OCI-LY1 (cell line): Measurements from ENCODE around the gene UNC5B.

ENCODE experiments used
- EZH2 ChIP-seq: fragments of 200-600 bp; sonication (generic), shearing (Covaris generic); IDR thresholded peaks from 2 replicates; pipeline ENCODE4 v1.8.0; 2017; ENCODE audit warnings: borderline replicate concordance, mixed run types, mild to moderate bottlenecking, antibody characterized with exemption, low read length, moderate library complexity, mixed read lengths
- TF ChIP-seq, protein P1 (sequence below): fragments of 200-600 bp; sonication (generic), shearing (Covaris generic); IDR thresholded peaks from 2 replicates; pipeline ENCODE4 v1.5.1; 2017; ENCODE audit warnings: mild to moderate bottlenecking, antibody characterized with exemption, low read length, moderate library complexity, mixed read lengths

DNA sequence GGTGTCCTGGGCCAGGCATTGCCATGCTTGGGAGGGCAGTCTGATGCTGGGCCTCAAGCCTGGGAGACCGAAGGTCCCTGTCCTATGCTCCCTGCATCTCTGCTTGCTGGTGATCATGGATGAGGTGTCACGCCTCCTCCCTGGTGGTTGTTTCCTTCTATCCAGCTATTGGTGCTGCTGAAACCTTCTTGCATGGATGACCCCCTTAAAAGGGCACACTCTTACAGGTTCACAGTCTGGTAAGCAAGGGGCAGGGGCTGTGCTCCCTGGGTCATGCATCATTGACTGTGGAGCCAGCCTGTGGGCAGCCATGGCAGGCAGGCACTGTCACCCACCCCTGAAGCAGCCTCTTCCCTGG lies 69.9 kb downstream of the UNC5B start:
- TF ChIP-seq, protein P1, sequence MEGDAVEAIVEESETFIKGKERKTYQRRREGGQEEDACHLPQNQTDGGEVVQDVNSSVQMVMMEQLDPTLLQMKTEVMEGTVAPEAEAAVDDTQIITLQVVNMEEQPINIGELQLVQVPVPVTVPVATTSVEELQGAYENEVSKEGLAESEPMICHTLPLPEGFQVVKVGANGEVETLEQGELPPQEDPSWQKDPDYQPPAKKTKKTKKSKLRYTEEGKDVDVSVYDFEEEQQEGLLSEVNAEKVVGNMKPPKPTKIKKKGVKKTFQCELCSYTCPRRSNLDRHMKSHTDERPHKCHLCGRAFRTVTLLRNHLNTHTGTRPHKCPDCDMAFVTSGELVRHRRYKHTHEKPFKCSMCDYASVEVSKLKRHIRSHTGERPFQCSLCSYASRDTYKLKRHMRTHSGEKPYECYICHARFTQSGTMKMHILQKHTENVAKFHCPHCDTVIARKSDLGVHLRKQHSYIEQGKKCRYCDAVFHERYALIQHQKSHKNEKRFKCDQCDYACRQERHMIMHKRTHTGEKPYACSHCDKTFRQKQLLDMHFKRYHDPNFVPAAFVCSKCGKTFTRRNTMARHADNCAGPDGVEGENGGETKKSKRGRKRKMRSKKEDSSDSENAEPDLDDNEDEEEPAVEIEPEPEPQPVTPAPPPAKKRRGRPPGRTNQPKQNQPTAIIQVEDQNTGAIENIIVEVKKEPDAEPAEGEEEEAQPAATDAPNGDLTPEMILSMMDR, result no peak
- TF ChIP-seq EZH2, result no peak
